Activated CD4-positive, alpha-beta T cell treated with anti-CD3 and anti-CD28 coated beads, Interleukin-2, amount 50 U/mL, for 48 hours (primary cell): ENCODE data around the gene SLC40A1.
"Not testable (repeated sequence)": the region's sequence is repeated elsewhere in the genome, so short reads cannot be mapped to it uniquely, and the experiment has no call there.

Experiments used
- DNase-seq, 2 experiments: peaks; one replicate each; pipeline ENCODE4 v3.0.0-alpha.2; 2020

The SLC40A1 gene, protein sequence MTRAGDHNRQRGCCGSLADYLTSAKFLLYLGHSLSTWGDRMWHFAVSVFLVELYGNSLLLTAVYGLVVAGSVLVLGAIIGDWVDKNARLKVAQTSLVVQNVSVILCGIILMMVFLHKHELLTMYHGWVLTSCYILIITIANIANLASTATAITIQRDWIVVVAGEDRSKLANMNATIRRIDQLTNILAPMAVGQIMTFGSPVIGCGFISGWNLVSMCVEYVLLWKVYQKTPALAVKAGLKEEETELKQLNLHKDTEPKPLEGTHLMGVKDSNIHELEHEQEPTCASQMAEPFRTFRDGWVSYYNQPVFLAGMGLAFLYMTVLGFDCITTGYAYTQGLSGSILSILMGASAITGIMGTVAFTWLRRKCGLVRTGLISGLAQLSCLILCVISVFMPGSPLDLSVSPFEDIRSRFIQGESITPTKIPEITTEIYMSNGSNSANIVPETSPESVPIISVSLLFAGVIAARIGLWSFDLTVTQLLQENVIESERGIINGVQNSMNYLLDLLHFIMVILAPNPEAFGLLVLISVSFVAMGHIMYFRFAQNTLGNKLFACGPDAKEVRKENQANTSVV

DNA sequence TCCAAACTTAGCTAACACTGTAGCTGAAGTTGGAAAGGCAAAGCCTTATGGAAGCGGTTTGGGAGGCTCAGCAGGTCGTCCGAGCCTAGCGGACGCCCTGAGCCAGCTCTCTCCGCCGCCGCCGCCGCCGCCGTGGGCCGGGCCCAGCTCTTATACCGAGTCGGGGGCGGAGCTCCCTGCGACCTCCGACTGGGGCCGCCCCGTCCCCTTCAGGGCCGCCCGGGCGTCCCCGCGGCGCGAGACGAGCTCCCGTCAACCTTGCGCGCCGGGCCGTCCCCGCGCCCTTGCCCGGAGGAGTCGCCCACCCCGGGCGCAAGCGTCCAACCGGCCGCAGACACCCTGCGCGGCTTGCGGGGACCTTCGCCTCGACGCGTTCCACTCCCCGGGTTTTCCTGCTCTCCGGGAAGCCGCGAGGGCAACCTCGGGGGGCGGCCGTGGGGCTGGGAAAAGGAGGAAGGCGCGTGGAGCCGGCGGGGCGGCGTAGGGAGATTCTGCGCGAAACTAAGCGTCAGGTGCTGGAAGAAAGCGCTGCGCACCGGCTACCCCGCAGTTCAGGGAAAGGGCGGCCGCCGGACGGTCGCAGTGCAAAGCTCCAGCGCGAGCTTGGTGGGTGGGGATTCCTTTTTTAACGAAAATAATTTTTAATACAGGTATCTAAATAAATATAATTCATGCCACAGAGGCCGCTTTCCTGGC lies at the start of gene SLC40A1:
SLC40A1 (minus strand) TSS at position 129 of the 696 bp plus-strand sequence. CDS start 326 bp downstream, outside the sequence.
- peak; percentile 65 to 72 for DNase-seq

DNA sequence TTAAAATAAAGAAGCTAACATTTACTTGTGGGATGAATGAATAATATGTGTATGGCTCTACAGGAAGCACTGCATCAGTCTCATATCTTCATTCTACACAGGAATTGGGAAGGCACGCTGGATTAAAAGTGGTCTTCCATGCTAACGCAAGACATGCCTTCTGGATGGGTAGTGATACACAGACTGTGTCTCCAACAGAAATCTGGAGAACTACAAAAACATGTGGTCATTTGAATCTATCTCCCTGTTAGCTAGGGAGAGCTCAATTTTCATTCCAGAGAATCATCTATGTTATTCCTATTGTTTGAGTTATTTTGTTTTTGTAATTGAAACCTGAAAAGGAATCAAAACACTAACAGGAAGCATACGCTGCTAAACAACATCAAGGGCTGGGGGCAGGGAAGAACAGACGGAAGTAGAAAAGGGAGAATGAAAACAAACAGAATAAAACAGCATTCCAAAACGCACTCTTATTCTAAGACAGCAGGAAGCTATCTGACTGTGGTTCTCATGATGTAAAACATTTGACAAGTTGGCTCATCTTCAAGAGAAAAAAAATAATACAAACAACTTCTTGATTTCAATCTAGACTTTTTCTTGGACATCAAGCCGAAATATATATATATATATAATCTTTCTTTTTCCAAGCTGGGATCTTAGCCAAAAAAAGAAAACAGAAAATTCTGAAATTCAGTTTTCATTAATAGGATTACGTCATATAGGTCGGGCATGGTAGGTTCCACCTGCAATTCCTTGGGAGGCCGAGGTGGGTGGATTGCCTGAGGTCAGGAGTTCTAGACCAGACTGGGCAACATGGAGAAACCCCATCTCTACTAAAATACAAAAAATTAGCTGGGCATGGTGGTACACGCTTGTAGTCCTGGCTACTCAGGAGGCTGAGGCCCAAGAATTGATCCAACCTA lies 49.2 kb upstream of the SLC40A1 start:
- DNase-seq: no peak

DNA sequence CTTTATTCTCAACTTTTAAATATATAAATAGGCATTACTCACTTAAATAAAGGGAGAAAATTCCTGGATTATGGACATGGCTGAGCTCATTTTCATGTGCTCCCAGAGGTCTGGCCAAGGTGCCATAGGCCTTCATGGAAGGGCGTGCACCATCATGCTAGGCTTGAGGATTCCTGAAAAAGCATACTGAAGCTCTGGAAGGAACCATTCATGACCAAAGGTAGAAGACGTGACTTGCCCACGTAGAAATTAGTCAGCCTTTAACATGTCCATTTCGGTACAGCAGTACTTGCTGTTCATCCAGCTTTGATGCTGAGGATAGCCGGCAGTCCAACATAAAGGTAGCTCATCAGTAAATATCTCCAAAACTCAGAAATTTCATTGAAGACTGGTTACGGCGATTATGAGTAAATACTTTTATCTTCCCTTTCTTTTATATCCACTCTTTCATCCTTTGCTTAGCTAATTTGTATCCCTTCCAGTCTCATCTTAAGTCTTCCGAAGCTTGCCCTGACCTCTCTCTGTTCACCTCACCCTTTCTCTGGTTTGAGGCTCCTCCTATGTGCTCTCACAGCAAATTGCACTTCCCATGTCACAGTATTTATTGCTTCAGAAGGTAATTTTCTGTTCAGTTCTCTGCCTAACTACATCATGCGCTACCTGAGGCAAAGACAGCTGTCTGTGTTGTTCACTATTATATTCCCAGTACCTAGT lies 48.4 kb upstream of the SLC40A1 start:
- no peak for DNase-seq

DNA sequence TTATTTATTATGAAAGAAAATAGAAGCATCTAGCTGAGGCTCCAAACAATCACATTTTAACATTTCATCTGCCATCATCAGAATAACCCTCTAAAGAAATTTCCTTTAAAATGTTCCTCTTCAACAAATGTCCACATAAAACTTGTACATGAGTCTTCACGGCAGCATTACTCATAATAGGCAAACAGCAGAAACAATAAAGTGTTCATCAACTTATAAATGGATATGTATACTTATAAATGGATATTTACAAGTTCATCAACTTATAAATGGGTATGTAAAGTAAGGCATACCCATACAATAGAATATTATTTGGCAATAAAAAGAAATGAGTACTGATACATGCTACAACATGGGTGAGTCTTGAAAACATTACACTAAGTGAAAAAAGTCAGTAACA lies 47.2 kb upstream of the SLC40A1 start:
- no peak for DNase-seq

DNA sequence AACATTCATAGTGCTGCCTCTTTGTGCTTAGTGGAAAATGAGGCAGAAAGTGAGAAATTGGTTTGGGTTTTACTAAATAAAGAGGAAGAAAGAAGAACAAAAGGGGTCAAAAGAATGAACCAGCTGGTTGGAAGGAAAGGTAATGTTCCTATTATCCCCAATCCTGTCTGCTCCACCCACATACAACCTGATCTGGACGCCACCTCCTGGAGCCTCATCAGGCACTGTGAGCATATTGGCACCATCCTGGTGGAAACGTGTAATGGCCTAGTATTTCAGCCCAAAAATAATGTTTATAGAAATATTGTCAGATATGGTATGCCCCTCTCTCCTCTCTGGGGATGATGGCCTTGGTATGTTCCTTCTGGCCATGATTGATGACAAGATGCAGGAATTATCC lies 45.0 kb upstream of the SLC40A1 start:
- no peak for DNase-seq

- DNase-seq: no peak
Measured at GRCh38 chr2:189624648-189625355, 44.2 kb upstream of the SLC40A1 start.

DNA sequence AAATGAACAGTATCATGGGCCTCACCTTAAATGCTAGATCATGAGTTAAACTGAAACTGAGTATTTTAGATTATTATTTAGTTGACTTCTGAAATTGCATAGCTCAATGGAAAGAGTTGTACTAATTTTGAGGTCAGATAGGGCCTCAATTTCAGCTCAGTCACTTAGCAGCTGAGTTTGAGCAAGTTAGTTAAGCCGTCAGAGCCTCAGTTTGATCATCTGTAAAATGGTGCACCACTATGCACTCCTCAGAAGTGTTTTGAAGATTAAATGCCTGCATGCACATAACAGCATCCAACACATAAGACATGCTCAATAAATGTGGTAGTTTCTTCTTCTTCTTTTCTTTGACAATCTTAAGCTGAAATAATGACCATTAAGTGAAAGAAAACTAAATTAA lies 42.5 kb upstream of the SLC40A1 start:
- DNase-seq: no peak

GRCh38 chr2:189621781-189622180 lies 41.2 kb upstream of the SLC40A1 start:
- no peak for DNase-seq

DNA sequence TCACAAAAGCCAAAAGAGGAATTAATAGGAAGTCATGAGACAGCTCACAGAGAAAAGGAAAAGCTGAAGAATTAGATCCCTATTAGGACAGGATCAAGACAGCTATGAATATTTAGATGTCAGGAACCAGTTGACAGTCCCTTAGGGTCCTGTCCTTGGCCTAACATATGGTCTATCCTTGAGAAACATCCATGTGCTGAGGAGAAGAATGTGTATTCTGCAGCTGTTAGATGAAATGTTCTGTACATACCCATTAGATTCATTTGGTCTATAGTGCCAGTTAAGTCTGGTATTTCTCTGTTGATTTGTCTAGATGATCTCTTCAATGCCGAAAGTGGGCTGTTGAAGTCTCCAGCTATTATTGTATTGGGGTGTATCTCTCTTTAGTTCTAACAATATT lies 37.6 kb upstream of the SLC40A1 start:
- DNase-seq: no peak

DNA sequence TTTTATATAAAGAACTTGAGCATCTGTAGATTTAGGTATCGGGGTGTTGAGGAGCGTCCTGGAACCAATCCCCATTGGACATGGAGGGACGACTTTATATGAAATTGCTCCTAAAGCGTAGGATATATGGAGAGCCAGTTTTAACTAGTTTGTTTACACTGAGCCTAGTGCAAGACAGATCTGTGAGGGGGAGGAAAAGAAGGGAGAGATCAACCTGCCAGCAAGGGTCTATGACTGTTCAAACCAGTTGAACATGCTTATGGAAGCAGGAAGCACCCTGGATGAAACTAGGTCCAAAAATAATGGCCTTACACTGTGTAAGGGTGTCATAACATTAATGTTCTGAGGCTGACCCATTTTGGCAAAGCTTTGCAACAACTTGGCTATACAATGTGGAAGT lies 34.0 kb upstream of the SLC40A1 start:
- DNase-seq: no peak

GRCh38 chr2:189613650-189614420 lies 33.2 kb upstream of the SLC40A1 start:
- no peak for DNase-seq

DNA sequence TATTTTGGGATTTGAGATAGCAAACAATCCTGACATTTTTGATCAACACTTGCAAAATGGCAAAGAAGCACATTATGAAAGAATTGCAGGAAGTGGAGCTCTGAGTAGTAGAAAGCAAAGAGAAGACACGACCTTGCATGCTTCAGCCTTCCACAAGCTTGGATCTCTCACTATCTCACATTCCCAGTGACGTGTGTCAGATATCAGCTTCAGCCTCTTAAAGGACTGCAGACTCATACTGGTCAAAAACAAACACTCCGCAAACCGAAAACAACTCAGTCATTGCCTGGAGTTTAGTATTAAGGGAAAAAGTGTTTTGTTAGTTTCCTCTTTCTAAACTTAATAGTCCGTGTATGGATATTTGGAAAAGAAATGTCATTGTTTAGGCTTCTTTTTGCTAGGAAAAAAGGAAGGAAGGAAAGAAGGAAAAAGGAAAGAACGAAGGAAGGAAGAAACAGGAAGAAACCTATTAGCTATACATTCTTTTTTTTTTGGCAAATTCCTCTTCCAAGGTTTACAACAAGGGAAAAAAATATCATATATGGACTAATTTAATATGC lies 32.6 kb upstream of the SLC40A1 start:
- DNase-seq: no peak

- DNase-seq: no peak
Measured at GRCh38 chr2:189610700-189611099, 30.1 kb upstream of the SLC40A1 start.

- no peak for DNase-seq
Measured at GRCh38 chr2:189609853-189610252, 29.3 kb upstream of the SLC40A1 start.

- no peak for DNase-seq
Measured at GRCh38 chr2:189609423-189609816, 28.8 kb upstream of the SLC40A1 start.

GRCh38 chr2:189608795-189609422 lies 28.3 kb upstream of the SLC40A1 start:
- DNase-seq: no peak

DNA sequence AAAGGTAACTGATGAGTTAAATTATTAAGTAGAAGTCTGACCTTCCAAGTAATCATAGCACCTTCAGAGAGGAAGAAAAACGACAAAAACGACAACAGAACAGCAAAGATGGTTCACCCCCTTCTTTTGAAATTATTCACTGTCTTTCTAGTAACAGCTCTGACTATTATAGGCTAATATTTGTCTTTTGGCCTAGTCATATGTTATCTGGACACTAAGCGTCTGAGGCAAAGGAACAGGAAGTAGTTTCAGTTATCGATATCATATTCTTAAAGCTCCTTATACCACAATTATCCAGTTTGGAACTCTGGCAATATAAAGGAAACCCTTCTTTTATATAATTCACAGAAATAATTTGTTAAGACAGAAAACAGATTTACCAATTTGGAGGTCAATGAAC lies 27.6 kb upstream of the SLC40A1 start:
- no peak for DNase-seq

DNA sequence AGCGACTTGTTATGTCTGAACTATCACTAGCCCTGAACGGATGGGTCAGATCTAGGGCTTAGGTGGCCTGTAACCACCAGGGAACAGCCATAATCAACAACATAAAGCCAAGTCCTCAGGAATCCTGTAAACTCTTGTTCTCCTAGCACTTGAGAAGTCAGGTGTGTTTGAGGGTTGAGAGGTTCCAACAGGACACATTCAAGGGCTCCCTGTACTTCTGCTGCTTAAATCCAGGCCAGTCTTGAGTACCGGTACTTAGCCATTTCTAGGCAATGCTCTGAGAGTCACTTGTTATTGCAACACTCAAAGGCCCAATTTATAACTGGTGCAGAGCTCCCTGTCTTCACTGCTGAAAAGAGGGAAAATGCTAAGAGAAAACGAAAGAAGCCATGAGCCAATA lies 21.6 kb upstream of the SLC40A1 start:
- DNase-seq: no peak

- DNase-seq: not testable (repeated sequence)
Measured at GRCh38 chr2:189601652-189602051, 21.1 kb upstream of the SLC40A1 start.

GRCh38 chr2:189601043-189601442 lies 20.5 kb upstream of the SLC40A1 start:
- DNase-seq: no peak
